Pons (tissue), 1 donor: Measurements from ENCODE around the gene MCCD1.

ENCODE experiments used
- DNase-seq: peaks from one replicate; pipeline ENCODE4 v3.0.0-alpha.2; 2016; ENCODE audit warnings: low spot score

The MCCD1 gene

DNA sequence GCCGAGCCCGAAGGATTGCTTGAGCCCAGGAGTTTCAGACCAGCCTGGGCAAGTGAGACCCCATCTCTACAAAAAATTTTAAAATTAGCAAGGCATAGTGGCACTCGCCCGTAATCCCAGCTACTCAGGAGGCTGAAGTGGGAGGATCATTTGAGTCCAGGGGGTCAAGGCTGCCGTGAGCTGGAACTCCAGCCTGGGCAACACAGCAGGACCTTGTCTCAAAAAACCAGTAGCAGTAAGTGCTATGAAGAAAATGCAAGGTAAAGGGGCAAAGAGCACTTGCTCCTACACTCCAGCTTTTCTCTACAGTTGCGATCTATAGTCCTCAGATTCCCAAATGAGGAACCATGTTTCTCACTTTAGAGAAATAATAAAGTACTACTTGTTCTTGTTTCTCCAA is 14.9 kb downstream of the MCCD1 start:
- DNase-seq: no peak

DNA sequence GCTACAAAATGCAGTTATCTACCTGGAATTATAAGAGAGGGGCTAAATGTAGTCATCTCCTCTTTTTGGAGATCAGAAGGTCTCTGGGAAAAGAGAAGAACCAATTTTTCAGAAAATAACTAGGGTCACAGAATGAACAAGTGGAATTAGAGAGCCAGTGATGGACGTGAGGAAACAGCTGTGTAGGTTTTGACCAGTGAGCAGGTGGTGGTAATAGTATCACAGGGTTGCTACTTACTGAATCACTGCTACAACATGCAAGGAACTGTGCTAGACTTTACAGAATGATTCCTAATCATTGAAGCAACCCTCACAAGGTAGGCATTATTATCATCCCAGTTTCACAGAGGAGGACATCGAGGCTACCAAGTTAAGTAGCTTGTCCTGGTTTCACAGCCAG is 15.9 kb downstream of the MCCD1 start:
- DNase-seq: no peak

DNA sequence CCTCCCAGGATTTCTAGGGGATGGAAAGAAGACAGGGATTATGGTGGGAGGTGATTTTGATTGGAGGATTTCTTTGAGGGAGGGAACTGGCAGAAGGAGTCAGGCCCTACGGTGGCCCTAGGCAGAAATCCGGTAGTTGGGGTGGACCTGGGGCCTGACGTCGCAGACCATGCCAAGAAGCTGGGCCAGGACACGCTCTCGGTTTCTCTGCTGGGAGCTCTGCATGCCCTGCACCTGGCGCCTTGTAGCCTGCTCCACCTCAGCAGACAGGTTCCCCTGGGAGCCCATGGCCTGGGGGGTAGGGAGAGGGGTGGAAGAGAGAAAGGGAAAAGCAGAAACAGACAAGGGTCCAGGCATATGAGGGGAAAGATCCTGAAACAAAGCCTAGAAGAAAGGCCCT is 16.5 kb downstream of the MCCD1 start:
- no peak for DNase-seq

DNA sequence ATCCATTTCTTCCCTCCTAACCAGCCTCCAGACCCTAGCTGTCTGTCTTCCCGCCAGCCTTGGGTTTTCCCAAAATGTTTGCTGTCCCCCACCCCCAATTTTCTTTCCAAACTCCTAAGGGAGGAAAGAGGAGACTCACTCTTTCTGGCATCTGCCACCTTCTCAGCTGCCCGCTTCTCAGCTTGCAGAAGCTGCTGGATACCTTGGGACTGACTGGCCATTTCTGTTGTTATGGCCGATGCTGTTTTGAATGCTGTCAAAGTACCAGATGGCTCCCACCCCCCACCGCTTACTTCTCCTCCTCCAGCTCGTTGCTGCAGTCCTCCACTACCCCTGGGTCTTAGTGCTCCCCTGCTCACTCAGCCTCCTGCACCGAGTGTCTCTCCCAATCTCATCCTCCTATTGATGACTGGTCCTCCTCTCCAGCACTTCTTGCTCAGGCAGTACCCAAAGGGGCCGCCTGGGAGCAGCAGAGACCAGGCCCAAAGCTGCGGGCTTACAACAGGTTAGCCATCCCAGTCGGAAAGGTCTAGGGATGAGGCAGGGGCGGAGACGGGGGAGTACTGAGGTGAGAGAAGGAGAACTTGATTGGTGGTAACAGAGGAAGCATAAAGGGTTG is 17.7 kb downstream of the MCCD1 start, which contains the start of gene ATP6V1G2:
Gene ATP6V1G2 (minus strand): TSS at position 270 of the 619 bp plus-strand sequence. CDS start 49 bp downstream, at position 221.
- DNase-seq: peak; percentile 96

DNA sequence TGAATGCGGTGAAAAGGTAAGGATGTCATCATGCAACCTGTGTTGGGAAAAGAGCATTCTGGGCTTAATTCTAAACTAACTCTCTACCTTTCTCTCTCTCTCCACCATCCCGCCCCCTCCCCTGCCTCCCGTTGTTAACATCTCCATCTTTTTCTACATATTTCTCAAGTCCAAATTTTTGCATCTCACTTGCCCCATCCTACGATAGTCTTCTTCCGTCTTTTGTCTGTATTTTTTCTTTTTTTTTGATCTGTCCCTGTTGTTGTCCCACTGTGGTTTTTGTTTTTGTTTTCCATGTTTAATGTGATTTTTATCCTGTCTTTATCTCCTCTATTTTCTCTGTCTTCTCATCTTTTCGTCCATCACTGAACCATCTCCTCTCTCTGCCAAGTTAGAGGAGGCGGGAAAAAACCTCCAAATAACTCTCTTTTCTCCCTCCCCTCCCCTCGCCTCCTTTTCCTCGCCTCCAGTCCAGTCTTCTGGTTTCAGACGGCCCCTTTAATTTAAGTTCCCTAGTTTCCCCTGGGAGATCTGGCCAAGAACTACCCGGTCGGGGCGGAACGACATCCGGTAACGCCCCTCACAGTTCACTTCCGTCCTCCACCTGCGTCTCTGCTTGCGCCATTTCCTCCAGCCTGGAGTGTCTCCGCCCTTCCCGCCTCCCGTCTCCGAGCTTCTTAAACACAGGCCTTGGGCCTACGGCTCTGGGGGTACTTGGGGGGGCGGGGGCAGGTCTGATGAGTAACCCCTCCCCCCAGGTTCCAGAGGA is 18.4 kb downstream of the MCCD1 start, which contains the start of gene NFKBIL1:
Gene NFKBIL1 (plus strand): TSS at position 651 of the 769 bp plus-strand sequence. CDS start 87 bp downstream, at position 738.
- DNase-seq: peak; percentile 97

DNA sequence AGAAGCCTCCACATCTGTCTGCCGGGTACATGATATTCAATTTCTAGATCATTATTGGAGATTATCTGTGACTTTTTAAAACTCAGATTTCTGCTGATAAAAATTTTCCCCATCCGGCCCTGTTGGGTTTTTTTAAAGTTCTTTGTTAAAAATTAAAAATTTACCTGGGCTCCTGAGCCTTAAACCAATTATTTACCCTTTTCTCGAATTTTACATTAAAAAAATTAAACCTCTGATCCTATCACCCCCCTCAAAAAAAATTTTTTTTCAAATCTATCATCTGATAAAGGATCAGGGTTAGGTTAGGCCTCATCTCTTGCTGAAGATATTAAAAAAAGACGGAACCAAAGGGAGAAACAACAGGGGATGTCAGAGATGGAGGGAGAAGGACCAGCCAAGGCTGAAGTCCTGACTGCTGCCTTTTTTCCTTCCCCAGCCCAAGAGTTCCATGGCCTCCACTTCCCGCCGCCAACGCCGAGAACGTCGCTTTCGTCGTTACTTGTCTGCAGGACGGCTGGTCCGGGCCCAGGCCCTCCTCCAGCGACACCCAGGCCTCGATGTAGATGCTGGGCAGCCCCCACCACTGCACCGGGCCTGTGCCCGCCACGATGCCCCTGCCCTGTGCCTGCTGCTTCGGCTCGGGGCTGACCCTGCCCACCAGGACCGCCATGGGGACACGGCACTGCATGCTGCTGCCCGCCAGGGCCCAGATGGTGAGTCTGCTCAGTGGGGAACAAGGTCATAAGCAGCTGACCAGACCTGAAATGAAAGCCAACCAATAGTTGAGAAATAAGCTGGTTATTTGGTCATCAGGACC is 19.2 kb downstream of the MCCD1 start:
- DNase-seq: no peak

DNA sequence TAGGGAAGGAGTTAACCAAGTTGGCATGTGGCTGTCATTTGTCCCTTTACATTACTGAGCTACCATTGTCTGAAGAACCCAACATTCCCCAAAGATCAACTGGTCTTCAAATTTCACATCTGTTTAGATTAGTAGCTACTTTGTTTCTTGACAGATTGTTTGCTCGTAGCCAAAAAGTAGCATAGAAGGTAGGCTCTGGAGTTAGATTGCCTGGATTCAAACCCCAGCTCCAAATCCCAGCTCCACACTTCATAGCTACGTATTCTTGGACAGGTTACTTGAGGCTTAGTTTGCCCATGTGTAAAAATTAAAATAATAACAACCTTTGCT is 19.7 kb downstream of the MCCD1 start:
- DNase-seq: no peak

DNA sequence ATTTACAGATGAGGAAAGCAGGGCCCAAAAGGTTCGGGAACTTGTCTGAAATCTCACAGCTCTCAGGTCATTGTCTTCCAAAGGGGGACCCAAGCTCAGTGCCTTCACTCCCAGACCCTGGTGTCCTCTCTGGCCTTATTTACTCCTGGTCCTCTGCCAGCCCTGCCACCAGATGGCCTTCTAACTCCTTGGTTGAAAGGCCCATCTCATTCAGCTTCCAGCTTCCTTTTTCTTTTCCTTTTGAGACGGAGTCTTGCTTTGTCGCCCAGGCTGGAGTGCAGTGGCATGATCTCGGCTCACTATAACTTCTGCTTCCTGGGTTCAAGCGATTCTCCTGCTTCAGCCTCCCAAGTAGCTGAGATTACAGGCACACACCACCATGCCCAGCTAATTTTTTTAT is 22.6 kb downstream of the MCCD1 start:
- peak; percentile 77 for DNase-seq

DNA sequence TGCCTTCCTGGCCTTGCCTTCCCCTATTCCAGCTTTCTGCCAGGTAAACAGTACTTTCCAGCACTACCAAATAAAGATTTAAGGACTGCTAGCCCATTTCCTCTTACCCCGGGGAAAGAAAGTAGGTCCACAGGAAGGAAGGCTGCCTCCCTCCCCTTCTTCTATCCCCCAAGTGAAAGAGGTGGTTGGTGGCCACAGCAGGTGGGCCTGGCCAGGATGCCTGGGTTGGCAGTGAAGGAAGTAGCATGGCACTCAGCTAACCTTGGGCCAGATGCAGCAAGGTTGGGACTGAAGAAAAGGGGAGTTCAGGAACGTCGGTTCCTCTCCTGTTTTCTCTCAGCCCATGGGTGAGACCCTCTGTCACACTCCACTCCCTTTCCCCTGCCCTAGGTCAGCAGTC is 27.5 kb downstream of the MCCD1 start:
- no peak for DNase-seq

DNA sequence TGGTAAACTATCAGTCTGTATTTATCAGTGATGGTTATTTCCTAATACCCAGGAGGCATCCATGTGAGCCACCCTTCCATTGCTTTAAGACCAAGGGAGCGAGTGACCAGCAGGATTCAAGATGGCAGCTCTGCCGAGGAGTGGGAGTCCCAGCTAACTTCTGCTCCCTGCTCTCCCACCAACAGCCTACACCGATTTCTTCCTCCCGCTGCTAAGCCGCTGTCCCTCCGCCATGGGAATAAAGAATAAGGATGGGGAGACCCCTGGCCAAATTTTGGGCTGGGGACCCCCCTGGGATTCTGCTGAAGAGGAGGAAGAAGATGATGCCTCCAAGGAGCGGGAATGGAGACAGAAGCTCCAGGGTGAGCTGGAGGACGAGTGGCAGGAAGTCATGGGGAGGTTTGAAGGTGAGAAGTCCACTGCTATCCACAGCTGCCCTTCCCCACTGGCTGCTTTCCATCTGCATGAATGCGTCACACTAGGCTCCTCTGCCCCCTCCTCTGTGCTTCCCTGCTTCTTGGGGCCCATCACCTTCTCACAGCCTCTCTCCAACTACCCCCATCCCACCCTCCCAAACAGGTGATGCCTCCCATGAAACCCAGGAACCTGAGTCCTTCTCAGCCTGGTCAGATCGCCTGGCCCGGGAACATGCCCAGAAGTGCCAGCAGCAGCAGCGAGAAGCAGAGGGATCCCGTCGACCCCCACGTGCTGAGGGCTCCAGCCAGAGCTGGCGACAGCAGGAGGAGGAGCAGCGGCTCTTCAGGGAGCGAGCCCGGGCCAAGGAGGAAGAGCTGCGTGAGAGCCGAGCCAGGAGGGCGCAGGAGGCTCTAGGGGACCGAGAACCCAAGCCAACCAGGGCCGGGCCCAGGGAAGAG is 28.9 kb downstream of the MCCD1 start:
- DNase-seq: no peak

DNA sequence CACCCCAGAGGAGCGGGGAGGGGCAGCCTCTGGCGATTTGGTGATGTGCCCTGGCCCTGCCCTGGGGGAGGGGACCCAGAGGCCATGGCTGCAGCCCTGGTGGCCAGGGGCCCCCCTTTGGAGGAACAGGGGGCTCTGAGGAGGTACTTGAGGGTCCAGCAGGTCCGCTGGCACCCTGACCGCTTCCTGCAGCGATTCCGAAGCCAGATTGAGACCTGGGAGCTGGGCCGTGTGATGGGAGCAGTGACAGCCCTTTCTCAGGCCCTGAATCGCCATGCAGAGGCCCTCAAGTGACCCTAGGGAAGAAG is 29.5 kb downstream of the MCCD1 start:
- DNase-seq: no peak

DNA sequence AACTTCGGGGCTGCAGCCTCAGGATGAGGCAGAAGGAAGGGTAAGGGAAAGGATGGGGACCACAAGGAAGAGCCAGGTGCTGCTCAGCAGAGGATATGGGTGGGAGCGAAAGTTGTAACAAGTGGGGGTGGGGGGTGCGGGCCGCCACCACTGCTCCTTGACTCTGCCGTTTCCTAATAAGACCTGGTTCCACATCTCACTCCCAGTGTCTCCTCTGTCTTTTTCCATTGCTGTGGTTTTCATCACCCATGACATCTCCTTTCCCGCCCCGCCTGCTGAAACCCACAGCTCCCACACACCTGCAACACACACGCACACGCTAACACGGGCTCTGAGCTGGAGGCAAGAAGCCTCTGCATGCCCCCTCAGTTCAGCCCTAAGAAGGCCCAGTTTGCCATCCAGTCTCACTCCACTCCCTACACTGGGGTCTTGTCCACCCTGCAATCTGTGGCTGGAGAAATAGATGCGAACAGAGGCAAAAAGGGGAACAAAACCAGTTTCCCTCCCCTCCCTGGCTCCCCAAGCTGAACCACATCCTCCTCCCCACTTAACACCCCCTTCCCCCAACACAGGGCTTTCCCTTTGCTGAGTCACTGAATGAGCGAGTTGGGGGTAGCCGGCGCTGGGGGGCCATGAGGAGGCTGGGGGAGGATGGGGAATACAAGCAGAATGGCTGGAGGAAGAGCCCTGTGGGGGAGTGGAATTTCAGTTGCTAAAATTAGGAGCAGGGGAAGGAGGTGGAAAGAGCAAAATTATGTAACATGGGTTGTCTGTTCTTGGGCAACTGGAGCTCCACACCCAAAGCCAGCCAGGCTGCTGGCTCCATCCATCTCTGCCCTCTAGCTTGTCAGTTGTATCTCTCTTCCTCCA is 30.1 kb downstream of the MCCD1 start:
- DNase-seq: peak; percentile 72

DNA sequence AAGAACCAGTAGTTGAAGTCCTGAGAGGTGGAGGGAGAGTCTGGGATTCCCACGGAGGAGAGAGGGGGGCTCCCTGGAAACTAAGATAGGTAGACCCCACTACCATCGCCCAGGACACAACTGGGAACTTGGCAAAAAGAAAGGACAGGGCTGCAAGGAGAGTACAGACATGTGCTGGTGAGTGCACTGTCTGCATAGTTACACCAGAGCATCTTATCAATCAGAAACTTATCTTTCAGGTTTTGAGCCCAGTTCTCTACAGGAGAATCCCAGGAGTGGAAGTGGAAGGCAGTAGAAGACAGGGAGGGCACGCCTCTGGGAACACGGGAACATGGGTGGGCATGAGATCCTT is 30.8 kb downstream of the MCCD1 start:
- DNase-seq: no peak

DNA sequence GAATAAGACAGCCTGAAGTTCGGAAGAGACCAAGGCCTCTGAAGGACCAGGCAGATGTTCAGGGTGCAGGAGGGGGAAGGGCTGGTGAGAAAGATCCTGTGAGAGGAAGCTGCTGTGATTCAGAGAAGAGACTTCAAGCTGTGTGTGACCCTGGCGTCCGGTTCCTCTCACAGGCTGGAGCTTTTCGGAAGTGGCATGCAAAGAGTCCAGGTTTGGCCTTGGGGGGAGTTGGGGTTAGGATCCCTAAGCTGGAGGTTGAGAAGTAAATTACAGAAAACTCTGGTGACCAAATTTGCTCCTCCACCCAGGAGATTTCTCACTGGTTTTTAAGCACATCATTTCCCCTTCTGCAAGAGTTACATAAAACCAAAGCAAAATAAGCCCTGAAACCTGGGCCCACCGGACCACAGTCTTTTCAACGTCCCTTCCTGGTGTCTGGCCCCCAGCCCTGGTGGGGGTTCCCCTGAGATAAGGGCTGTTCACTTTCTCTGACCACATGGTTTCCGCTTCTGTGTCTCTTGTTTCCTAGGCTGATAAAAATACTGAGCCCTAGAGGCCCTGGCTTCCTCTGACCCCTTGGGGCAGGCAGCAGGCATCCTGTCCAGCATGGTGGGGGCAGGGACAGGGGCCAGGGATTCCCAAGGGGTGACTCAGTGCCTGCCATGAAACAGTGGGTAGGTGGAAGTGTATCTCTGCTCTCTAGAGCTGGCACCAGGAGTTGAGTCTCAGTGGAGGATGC is 31.4 kb downstream of the MCCD1 start:
- DNase-seq: peak; percentile 79

DNA sequence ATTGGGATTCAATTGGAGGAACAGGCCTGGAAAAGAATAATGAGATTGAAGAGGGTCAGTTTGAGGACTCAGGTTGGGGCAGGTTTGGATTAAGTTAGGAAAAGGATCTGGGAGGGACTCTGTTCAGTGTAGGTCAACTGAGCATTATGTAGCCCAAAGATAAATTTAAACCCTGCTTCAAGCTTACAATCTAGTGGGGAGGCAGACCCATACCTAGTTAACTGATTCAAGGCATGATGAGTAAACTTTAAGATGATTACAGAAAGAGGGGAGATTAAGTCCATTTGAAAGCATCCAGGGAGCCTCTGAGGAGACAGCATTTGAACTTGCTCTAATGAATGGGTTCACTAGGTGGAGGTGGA is 31.9 kb downstream of the MCCD1 start:
- no peak for DNase-seq

DNA sequence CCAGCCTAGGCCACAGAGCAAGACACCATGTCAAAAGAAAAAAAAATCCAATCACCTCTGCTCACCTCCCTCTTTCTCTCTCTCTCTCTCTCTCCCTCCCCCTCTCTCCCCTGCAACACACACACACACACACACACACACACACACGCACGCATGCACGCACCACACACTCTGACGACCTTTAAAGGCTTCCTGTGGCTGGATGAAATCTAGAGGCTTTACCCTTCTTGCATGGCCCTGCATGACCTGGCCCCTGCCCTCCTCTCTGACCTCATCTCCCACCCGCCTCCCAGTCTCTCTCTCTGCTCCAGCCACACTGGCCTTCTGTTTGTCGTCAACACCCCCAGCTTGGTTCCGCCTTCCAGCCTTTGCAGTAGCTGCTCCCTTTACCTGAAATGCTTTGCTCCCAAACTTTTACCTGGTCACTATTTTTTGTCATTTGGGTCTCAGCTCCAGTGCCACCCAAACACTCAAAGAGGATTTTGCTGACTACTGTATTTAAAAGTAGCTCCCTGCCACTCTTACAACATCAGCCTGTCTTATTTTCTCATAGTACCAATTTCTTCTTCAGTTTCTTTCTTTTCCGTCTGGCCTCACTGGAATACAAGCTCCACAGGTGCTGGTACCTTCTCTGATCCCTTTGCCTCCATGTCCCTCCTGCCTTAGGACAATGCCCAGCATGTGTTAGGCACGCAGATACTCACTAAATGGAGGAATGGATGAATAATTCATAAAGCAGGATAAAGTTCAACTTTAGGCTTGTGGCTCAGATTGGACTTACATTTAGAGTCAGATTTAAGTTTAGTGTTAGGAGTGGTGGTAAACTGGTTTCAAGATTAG is 39.0 kb downstream of the MCCD1 start:
- no peak for DNase-seq

DNA sequence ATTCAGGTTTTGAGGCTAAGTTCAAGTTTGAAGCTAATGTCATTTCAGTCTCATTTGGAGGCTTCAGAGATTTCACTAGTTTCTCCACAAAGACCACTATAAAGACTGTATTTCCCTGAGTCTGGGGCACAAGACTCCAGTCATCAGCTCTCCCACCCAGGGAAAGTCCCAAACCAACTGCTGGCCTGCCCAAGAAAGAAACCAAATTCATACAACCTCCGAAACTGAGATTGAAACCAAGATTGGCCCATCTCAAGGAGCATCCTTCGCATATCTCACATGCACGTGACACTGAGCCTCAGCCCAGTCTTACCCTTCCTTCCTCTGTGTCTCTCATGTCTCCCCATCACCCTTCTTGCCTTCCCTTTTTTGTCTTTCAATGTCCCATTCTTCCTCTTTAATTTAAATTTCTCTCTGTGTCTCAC is 39.8 kb downstream of the MCCD1 start:
- DNase-seq: peak; percentile 38

DNA sequence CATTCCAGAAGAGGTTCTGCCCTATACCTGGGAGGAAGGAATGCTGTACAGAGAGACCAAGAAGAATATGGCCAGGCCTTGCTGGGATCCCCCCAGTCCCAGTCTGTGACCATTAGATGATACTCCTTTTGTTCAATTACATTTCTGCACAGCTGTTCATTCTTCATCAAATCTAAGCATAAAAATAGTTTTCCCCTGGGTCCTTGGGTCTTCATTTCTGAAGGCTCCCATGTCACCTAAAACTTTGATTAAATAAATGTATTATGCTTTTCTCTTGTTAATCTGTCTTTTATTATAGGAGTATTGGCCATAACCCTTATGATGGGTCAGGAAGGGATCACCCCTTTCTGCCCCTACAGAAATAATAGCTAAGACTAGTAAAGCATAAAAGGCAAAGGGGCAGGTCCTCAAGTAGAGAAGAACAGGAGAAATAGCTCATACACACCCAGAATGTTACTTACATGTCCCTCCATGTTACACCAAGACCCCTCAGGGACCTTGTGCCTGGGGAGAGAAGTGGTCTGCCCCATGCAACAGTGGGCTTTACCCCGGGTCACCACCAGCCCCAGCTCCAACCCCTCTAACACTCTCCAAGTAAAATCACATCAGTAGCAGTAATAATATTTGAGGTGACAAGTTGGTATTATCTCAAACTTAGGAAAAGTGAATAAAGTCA is 41.2 kb downstream of the MCCD1 start:
- DNase-seq: no peak
